ENCODE measurements around the gene MAPK1.

MAPK1 gene

GRCh38 chr22:21713428-21714058, 153.9 kb downstream of the MAPK1 start:
- no peak overlapping the region for H3K27ac ChIP-seq (ENCODE audit: low read length)
- H3K36me3 ChIP-seq (ENCODE audit: control insufficient read depth in 1 of 2, insufficient read depth in 2 of 2, low read length in 2 of 2) = no peaks in the 10 kb centered on the region
- H3K4me3 ChIP-seq (ENCODE audit: low read depth in 1 of 2, low read length in 2 of 2) = peak overlapping the region; percentile 20 to 41
- H3K9me3 ChIP-seq (ENCODE audit: control insufficient read depth in 1 of 2, low read length in 2 of 2) = no peaks in the 10 kb centered on the region
- H3K4me1 ChIP-seq (ENCODE audit: control insufficient read depth in 1 of 2, insufficient read depth in 2 of 2, low read length in 2 of 2) = no peaks in the 10 kb centered on the region
- H3K27me3 ChIP-seq (ENCODE audit: low read depth, low read length) = no peaks in the 10 kb centered on the region

DNA sequence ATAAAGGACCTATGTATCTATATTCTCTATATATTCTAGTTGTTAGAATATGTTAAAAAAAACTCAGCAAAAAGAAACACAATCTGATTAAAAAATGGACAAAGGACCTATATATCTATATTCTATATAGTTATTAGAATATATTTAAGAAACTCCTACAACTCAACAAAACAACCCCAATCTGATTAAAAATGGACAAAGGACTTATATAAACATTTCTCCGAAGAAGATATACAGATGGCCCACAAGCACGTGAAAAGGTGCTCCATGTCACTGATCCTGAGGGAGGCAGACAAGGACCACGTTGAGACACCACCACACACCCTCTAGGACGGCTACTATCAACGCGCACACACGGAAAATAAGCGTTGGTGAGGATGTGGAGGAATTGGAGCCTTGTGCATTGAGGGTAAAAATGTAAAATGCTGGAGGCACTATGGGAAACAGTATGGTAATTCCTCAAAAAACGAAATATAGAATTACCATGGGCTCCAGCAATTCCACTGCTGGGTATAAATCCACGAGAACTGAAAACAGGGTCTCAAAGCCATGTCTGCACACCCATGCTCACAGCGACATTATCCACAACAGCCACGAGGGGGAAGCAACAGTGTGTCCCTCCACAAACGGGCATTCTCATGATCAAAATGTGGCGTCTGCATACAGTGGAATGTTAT, 154.6 kb downstream of the MAPK1 start:
- Histone ChIP-seq H3K4me1 (ENCODE audit: control insufficient read depth in 1 of 2, insufficient read depth in 2 of 2, low read length in 2 of 2) (peaks cover 1 to 4% of the 10 kb centered on the region in 2 donors), H3K9me3 (ENCODE audit: control insufficient read depth in 1 of 2, low read length in 2 of 2) (no peaks in the 10 kb centered on the region), H3K36me3 (ENCODE audit: control insufficient read depth in 1 of 2, insufficient read depth in 2 of 2, low read length in 2 of 2) (no peaks in the 10 kb centered on the region), H3K4me3 (ENCODE audit: low read depth in 1 of 2, low read length in 2 of 2) (peak overlapping the region; percentile 20 to 41), H3K27me3 (ENCODE audit: low read depth, low read length) (no peaks in the 10 kb centered on the region), H3K27ac (ENCODE audit: low read length) (no peak overlapping the region)

DNA sequence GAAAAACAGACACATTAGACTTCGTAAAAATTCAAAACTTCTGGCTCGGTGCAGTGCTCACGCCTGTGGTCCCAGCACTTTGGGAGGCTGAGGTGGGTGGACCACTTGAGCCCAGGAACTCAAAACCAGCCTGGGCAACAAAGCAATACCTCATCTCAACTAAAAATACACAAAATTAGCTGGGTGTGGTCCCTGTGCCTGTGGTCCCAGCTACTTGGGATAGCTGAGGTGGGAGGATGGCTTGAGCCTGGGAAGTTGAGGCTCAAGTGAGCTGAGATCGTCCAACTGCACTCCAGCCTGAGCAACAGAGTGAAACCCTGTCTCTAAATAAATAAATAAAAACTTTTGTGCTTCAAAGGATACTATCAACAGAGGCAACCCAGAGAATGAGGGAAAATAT, 155.6 kb downstream of the MAPK1 start:
- H3K4me1 ChIP-seq (ENCODE audit: control insufficient read depth in 1 of 2, insufficient read depth in 2 of 2, low read length in 2 of 2) = peaks cover 4 to 7% of the 10 kb centered on the region in 2 donors
- H3K27me3 ChIP-seq (ENCODE audit: low read depth, low read length) = no peaks in the 10 kb centered on the region
- H3K9me3 ChIP-seq (ENCODE audit: control insufficient read depth in 1 of 2, low read length in 2 of 2) = no peaks in the 10 kb centered on the region
- H3K36me3 ChIP-seq (ENCODE audit: control insufficient read depth in 1 of 2, insufficient read depth in 2 of 2, low read length in 2 of 2) = no peaks in the 10 kb centered on the region
- H3K4me3 ChIP-seq (ENCODE audit: low read depth in 1 of 2, low read length in 2 of 2) = no peak overlapping the region
- no peak overlapping the region for H3K27ac ChIP-seq (ENCODE audit: low read length)

GRCh38 chr22:21710156-21710555, 157.3 kb downstream of the MAPK1 start:
- Histone ChIP-seq H3K4me1 (ENCODE audit: control insufficient read depth in 1 of 2, insufficient read depth in 2 of 2, low read length in 2 of 2) (peaks cover 4 to 7% of the 10 kb centered on the region in 2 donors), H3K9me3 (ENCODE audit: control insufficient read depth in 1 of 2, low read length in 2 of 2) (no peaks in the 10 kb centered on the region), H3K36me3 (ENCODE audit: control insufficient read depth in 1 of 2, insufficient read depth in 2 of 2, low read length in 2 of 2) (no peaks in the 10 kb centered on the region), H3K4me3 (ENCODE audit: low read depth in 1 of 2, low read length in 2 of 2) (no peak overlapping the region), H3K27me3 (ENCODE audit: low read depth, low read length) (no peaks in the 10 kb centered on the region), H3K27ac (ENCODE audit: low read length) (no peak overlapping the region)

- Histone ChIP-seq H3K36me3 (ENCODE audit: control insufficient read depth in 1 of 2, insufficient read depth in 2 of 2, low read length in 2 of 2) (no peaks in the 10 kb centered on the region), H3K4me1 (ENCODE audit: control insufficient read depth in 1 of 2, insufficient read depth in 2 of 2, low read length in 2 of 2) (peaks cover 4 to 7% of the 10 kb centered on the region in 2 donors), H3K9me3 (ENCODE audit: control insufficient read depth in 1 of 2, low read length in 2 of 2) (no peaks in the 10 kb centered on the region), H3K27me3 (ENCODE audit: low read depth, low read length) (no peaks in the 10 kb centered on the region), H3K27ac (ENCODE audit: low read length) (no peak overlapping the region), H3K4me3 (ENCODE audit: low read depth in 1 of 2, low read length in 2 of 2) (no peak overlapping the region)
These were observed 157.8 kb downstream of the MAPK1 start for GRCh38 chr22:21709688-21710087.

DNA sequence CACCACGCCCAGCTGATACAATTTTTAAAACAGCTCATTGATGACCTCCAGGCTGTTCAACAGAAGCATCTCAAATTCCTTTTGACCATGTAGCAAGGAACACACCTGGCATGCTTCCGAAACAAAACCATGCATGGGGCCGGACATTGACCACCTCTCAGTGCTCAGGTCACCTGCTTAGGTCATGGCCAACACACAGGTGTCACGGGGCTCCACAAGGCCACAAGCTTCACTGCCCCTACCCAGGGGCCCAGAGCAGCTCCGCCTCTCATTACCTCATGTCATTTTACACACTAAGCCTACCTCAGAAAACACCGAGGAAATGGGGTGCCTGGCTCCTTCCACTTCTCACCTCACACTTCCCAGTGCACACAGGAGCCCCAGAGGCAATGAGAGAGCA, 158.5 kb downstream of the MAPK1 start:
- Histone ChIP-seq H3K27me3 (ENCODE audit: low read depth, low read length) (no peaks in the 10 kb centered on the region), H3K9me3 (ENCODE audit: control insufficient read depth in 1 of 2, low read length in 2 of 2) (no peaks in the 10 kb centered on the region), H3K4me1 (ENCODE audit: control insufficient read depth in 1 of 2, insufficient read depth in 2 of 2, low read length in 2 of 2) (peaks cover 4 to 7% of the 10 kb centered on the region in 2 donors), H3K36me3 (ENCODE audit: control insufficient read depth in 1 of 2, insufficient read depth in 2 of 2, low read length in 2 of 2) (no peaks in the 10 kb centered on the region), H3K27ac (ENCODE audit: low read length) (no peak overlapping the region), H3K4me3 (ENCODE audit: low read depth in 1 of 2, low read length in 2 of 2) (no peak overlapping the region)

DNA sequence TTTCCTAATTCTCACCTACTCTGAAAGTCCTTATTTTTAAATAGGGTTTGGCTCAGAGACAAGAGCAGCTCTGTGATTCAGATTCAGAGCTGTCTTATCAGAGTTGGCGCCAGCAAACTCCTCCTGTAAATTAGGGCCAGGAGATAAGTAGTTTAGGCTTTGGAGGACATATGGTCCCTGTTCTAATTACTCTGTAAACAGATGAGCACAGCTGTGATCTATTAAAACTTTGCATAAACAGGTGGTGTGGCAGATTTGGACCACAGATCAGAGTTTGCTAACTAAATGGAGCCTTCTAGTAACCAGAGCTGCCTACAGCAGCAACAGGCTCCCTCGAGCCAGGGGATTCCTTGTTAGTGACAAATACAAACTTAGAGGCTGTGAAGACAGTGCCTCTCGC, 159.8 kb downstream of the MAPK1 start:
- no peak overlapping the region for H3K4me3 ChIP-seq (ENCODE audit: low read depth in 1 of 2, low read length in 2 of 2)
- no peaks in the 10 kb centered on the region for H3K9me3 ChIP-seq (ENCODE audit: control insufficient read depth in 1 of 2, low read length in 2 of 2)
- no peaks in the 10 kb centered on the region for H3K36me3 ChIP-seq (ENCODE audit: control insufficient read depth in 1 of 2, insufficient read depth in 2 of 2, low read length in 2 of 2)
- peaks cover 4 to 7% of the 10 kb centered on the region in 2 donors for H3K4me1 ChIP-seq (ENCODE audit: control insufficient read depth in 1 of 2, insufficient read depth in 2 of 2, low read length in 2 of 2)
- H3K27ac ChIP-seq (ENCODE audit: low read length) = no peak overlapping the region
- H3K27me3 ChIP-seq (ENCODE audit: low read depth, low read length) = no peaks in the 10 kb centered on the region

Data from muscle layer of duodenum (tissue), 2 donors.